ENCODE measurements around the gene QARS1. TPM values are rescaled to one million over a fixed set of nuclear protein-coding genes. Genes with fewer than 3 reads are reported as not detected.
A peak's percentile ranks its signal among the peaks of the same experiment; 100 is the strongest.

Gene QARS1
- total and polyA plus RNA-seq, 2 experiments from 2014 or later = 173 to 345 TPM

DNA sequence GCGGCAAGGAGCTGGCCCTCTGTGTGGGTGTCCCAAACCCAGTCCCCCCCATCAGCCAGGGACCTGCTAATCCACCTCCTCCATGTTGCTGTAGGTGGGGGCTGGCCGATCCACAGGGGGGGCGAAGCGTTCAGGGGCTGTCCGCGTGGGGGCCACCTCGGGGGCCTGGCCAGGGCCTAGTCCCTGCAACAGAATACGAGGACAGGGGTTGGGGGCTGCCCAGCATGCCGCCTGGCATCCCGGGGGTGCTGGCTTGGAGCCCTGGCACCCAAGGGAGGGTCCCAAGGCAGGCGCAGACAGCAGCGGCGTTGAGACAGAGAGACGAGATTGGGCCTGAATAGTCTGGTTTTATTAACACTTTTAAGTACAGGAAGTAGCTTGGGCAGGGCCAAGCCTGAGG lies 3.8 kb upstream of the QARS1 start:
- H3K9me3 ChIP-seq (ENCODE audit: low read depth) = no peaks in the 10 kb centered on the region
- TF ChIP-seq, protein P1, sequence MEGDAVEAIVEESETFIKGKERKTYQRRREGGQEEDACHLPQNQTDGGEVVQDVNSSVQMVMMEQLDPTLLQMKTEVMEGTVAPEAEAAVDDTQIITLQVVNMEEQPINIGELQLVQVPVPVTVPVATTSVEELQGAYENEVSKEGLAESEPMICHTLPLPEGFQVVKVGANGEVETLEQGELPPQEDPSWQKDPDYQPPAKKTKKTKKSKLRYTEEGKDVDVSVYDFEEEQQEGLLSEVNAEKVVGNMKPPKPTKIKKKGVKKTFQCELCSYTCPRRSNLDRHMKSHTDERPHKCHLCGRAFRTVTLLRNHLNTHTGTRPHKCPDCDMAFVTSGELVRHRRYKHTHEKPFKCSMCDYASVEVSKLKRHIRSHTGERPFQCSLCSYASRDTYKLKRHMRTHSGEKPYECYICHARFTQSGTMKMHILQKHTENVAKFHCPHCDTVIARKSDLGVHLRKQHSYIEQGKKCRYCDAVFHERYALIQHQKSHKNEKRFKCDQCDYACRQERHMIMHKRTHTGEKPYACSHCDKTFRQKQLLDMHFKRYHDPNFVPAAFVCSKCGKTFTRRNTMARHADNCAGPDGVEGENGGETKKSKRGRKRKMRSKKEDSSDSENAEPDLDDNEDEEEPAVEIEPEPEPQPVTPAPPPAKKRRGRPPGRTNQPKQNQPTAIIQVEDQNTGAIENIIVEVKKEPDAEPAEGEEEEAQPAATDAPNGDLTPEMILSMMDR (IDR thresholded peaks at IDR 0.05; ENCODE audit: low read depth, low read length) = no peak
- no peak overlapping the region for H3K27ac ChIP-seq
- no peak for DNase-seq (ENCODE audit: low read depth in 1 of 2, low spot score in 1 of 2)
- no peaks in the 10 kb centered on the region for H3K27me3 ChIP-seq
- peaks cover 47% of the 10 kb centered on the region for H3K36me3 ChIP-seq
- no peak overlapping the region for H3K4me3 ChIP-seq
- H3K4me1 ChIP-seq (ENCODE audit: low read depth) = peaks cover 4% of the 10 kb centered on the region

GRCh38 chr3:49104052-49104426 lies 518 bp downstream of the QARS1 start:
- H3K36me3 ChIP-seq = peaks cover 46% of the 10 kb centered on the region
- H3K4me3 ChIP-seq = peak overlapping the region; percentile 70
- TF ChIP-seq, protein P1 (IDR thresholded peaks at IDR 0.05; ENCODE audit: low read depth, low read length) = no peak
- H3K27ac ChIP-seq = peak overlapping the region; percentile 87
- H3K4me1 ChIP-seq (ENCODE audit: low read depth) = peaks cover 4% of the 10 kb centered on the region
- DNase-seq (ENCODE audit: low read depth in 1 of 2, low spot score in 1 of 2) = no peak
- no peaks in the 10 kb centered on the region for H3K27me3 ChIP-seq
- no peaks in the 10 kb centered on the region for H3K9me3 ChIP-seq (ENCODE audit: low read depth)

DNA sequence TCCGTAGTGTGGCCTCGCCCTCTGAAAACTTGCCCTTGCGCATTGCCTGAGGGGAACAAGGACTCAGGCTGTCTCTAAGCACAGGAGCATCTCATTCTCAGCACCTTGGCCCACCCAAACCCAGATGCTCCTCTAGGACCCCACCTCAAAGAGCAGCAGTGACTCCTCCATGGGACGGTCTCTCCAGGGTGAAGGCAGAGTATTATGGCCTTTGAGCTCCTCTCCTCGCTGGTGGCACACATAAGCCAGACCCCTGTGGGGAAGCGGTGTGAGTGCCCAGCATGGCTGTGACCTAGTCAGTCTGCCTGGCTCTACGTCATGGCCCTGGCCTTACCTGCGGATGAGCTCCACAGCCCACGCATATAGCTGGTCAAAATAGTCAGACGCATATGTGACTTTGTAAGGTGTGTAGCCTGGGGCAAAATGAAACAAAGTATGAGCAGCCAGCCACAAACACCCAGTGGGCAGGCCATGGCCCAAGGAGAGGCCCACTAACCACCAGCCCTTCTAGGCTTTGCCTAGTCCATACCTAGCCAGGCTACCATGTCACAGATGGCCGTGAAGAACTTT lies 4.4 kb downstream of the QARS1 start:
- TF ChIP-seq, protein P1 (IDR thresholded peaks at IDR 0.05; ENCODE audit: low read depth, low read length) = no peak
- Histone ChIP-seq H3K4me3 (no peak overlapping the region), H3K27me3 (no peaks in the 10 kb centered on the region), H3K9me3 (ENCODE audit: low read depth) (no peaks in the 10 kb centered on the region), H3K4me1 (ENCODE audit: low read depth) (peaks cover 4% of the 10 kb centered on the region), H3K27ac (no peak overlapping the region), H3K36me3 (peaks cover 54% of the 10 kb centered on the region)
- DNase-seq (ENCODE audit: low read depth in 1 of 2, low spot score in 1 of 2) = no peak

GRCh38 chr3:49098910-49099630 lies 5.5 kb downstream of the QARS1 start:
- TF ChIP-seq, protein P1 (IDR thresholded peaks at IDR 0.05; ENCODE audit: low read depth, low read length) = no peak
- H3K9me3 ChIP-seq (ENCODE audit: low read depth) = no peaks in the 10 kb centered on the region
- peaks cover 4% of the 10 kb centered on the region for H3K4me1 ChIP-seq (ENCODE audit: low read depth)
- H3K27ac ChIP-seq = no peak overlapping the region
- no peaks in the 10 kb centered on the region for H3K27me3 ChIP-seq
- H3K4me3 ChIP-seq = no peak overlapping the region
- DNase-seq (ENCODE audit: low read depth in 1 of 2, low spot score in 1 of 2) = no peak
- H3K36me3 ChIP-seq = peaks cover 54% of the 10 kb centered on the region

DNA sequence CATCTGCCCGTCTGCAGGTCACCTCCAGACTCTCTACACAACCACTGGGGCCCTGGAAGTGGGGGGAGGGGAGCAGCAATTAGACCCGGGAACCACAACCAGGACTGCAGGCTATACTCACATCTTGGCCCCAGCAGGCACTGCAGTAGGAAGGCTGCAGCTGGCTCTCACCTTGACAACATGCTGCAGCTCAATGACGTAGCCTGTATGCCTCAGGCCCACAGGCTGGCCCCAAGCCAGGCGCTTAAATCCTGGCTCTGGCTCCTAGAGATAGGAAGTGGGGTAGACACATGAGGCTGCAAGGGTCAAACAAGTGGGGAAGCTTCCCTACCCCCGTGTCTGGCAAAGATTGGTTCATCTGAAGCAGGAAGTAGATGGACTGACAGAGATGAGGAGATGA lies 6.1 kb downstream of the QARS1 start:
- Histone ChIP-seq H3K27me3 (no peaks in the 10 kb centered on the region), H3K4me3 (no peak overlapping the region), H3K4me1 (ENCODE audit: low read depth) (no peaks in the 10 kb centered on the region), H3K36me3 (peaks cover 54% of the 10 kb centered on the region), H3K27ac (no peak overlapping the region), H3K9me3 (ENCODE audit: low read depth) (no peaks in the 10 kb centered on the region)
- TF ChIP-seq, protein P1 (IDR thresholded peaks at IDR 0.05; ENCODE audit: low read depth, low read length) = no peak
- peak in 1 of 2 donors; percentile 17 for DNase-seq (ENCODE audit: low read depth in 1 of 2, low spot score in 1 of 2)
